ENCODE measurements around the gene PBRM1. TPM values are rescaled to one million over a fixed set of nuclear protein-coding genes. Genes with fewer than 3 reads are reported as not detected.

PBRM1 gene
- total and polyA plus RNA-seq, 2 donors (not counting 1 experiment from before 2014, with no cell fraction given), result 37.2 to 97.3 TPM

GRCh38 chr3:52606373-52607085 lies 79.2 kb downstream of the PBRM1 start:
- Histone ChIP-seq H3K9me3 (ENCODE audit: control insufficient read depth, insufficient read depth, low read depth, low read length) (no peaks in the 10 kb centered on the region), H3K36me3 (ENCODE audit: control insufficient read depth, insufficient read depth, low read length) (peaks cover 7% of the 10 kb centered on the region), H3K79me2 (ENCODE audit: control insufficient read depth, insufficient read depth, low read length) (peaks cover 2% of the 10 kb centered on the region), H3K4me1 (ENCODE audit: control insufficient read depth, extremely low read depth, insufficient read depth, low read length) (no peaks in the 10 kb centered on the region), H3K27me3 (ENCODE audit: control insufficient read depth, insufficient read depth, low read length) (no peaks in the 10 kb centered on the region), H3K27ac (ENCODE audit: insufficient read depth, low read length) (no peak overlapping the region), H3K4me2 (ENCODE audit: extremely low read depth, insufficient read depth, low read length) (no peak overlapping the region), H2AFZ (ENCODE audit: low read length) (no peak overlapping the region), H4K20me1 (ENCODE audit: control insufficient read depth, extremely low read depth, insufficient read depth, low read length) (peaks cover 2% of the 10 kb centered on the region), H3K4me3 (replicated peaks in 1 of 4; ENCODE audit: control extremely low read depth in 1 of 4, insufficient read depth in 1 of 4, low read depth in 3 of 4, low read length in 4 of 4) (no peak overlapping the region), H3K9ac (ENCODE audit: insufficient read depth, low read length) (no peak overlapping the region)
- TF ChIP-seq, protein P1, sequence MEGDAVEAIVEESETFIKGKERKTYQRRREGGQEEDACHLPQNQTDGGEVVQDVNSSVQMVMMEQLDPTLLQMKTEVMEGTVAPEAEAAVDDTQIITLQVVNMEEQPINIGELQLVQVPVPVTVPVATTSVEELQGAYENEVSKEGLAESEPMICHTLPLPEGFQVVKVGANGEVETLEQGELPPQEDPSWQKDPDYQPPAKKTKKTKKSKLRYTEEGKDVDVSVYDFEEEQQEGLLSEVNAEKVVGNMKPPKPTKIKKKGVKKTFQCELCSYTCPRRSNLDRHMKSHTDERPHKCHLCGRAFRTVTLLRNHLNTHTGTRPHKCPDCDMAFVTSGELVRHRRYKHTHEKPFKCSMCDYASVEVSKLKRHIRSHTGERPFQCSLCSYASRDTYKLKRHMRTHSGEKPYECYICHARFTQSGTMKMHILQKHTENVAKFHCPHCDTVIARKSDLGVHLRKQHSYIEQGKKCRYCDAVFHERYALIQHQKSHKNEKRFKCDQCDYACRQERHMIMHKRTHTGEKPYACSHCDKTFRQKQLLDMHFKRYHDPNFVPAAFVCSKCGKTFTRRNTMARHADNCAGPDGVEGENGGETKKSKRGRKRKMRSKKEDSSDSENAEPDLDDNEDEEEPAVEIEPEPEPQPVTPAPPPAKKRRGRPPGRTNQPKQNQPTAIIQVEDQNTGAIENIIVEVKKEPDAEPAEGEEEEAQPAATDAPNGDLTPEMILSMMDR (conservative IDR thresholded peaks at IDR 0.05 in 1 of 2, IDR thresholded peaks at IDR 0.05 in 1 of 2; ENCODE audit: low read depth in 1 of 2, low read length in 2 of 2), result no peak
- TF ChIP-seq EZH2 (IDR thresholded peaks at IDR 0.05; ENCODE audit: low read length, missing control alignments), result no peak
- peak; percentile 17 to 64 for DNase-seq (ENCODE audit: low read depth in 2 of 2)

DNA sequence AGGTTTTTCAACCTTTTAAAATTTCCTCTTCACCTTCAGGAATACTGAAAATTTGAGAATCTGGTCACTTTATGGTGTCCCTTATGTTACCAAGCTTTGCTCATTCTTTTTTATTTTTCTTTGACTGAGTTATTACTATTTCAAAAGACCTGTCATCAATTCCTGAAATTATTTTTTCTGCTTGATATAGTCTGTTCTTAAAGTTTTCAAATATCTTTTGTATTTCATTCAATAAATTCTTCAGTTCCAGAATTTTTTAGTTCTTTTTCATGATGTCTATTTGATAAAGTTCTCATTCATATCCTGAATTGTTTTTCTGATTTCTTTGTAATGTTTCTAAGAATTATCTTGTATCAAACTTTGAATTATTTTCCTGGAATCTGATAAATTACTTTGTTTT lies 85.5 kb downstream of the PBRM1 start:
- no peak overlapping the region for H3K4me2 ChIP-seq (ENCODE audit: extremely low read depth, insufficient read depth, low read length)
- H3K9ac ChIP-seq (ENCODE audit: insufficient read depth, low read length), result no peak overlapping the region
- H3K4me3 ChIP-seq (replicated peaks in 1 of 4; ENCODE audit: control extremely low read depth in 1 of 4, insufficient read depth in 1 of 4, low read depth in 3 of 4, low read length in 4 of 4), result no peak overlapping the region
- H3K4me1 ChIP-seq (ENCODE audit: control insufficient read depth, extremely low read depth, insufficient read depth, low read length), result no peaks in the 10 kb centered on the region
- no peak for TF ChIP-seq EZH2 (IDR thresholded peaks at IDR 0.05; ENCODE audit: low read length, missing control alignments)
- TF ChIP-seq, protein P1 (conservative IDR thresholded peaks at IDR 0.05 in 1 of 2, IDR thresholded peaks at IDR 0.05 in 1 of 2; ENCODE audit: low read depth in 1 of 2, low read length in 2 of 2), result no peak
- H2AFZ ChIP-seq (ENCODE audit: low read length), result no peak overlapping the region
- H3K79me2 ChIP-seq (ENCODE audit: control insufficient read depth, insufficient read depth, low read length), result no peaks in the 10 kb centered on the region
- no peaks in the 10 kb centered on the region for H3K27me3 ChIP-seq (ENCODE audit: control insufficient read depth, insufficient read depth, low read length)
- H3K36me3 ChIP-seq (ENCODE audit: control insufficient read depth, insufficient read depth, low read length), result no peaks in the 10 kb centered on the region
- DNase-seq (ENCODE audit: low read depth in 2 of 2), result no peak
- no peak overlapping the region for H3K27ac ChIP-seq (ENCODE audit: insufficient read depth, low read length)
- no peaks in the 10 kb centered on the region for H3K9me3 ChIP-seq (ENCODE audit: control insufficient read depth, insufficient read depth, low read depth, low read length)
- no peaks in the 10 kb centered on the region for H4K20me1 ChIP-seq (ENCODE audit: control insufficient read depth, extremely low read depth, insufficient read depth, low read length)

DNA sequence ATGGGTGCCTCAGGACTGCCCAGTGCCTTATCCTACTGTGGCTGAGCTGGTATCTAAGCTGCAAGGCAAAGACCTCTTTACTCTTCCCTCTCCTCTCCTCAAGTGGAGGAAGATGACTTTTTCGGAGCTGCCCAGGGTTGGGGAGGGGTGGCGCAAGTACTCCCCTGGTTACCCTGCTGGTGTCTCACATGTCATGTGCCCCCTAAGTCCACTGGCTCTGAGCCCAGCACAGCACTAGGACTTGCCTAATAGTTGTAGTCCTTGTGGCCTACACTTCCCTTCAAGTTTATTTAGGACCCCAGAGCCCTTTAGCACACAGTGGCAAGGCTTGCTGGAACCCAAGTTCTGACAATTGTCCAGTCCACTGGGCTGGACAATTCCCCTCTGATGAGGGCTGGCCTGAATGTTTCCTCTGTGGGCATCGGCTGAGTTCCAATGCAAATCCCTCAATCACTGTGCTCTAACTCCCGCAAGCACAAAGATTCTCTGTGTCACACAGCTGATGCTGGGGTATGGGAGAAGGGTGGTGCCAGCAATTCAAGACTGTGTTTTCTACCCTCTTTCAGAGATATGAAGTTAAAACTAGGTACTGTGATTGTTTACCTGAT lies 89.0 kb downstream of the PBRM1 start:
- Histone ChIP-seq H3K27ac (ENCODE audit: insufficient read depth, low read length) (no peak overlapping the region), H3K4me3 (replicated peaks in 1 of 4; ENCODE audit: control extremely low read depth in 1 of 4, insufficient read depth in 1 of 4, low read depth in 3 of 4, low read length in 4 of 4) (no peak overlapping the region), H3K4me2 (ENCODE audit: extremely low read depth, insufficient read depth, low read length) (no peak overlapping the region), H3K9ac (ENCODE audit: insufficient read depth, low read length) (no peak overlapping the region), H3K9me3 (ENCODE audit: control insufficient read depth, insufficient read depth, low read depth, low read length) (no peaks in the 10 kb centered on the region), H3K27me3 (ENCODE audit: control insufficient read depth, insufficient read depth, low read length) (no peaks in the 10 kb centered on the region), H4K20me1 (ENCODE audit: control insufficient read depth, extremely low read depth, insufficient read depth, low read length) (no peaks in the 10 kb centered on the region), H3K4me1 (ENCODE audit: control insufficient read depth, extremely low read depth, insufficient read depth, low read length) (no peaks in the 10 kb centered on the region), H3K79me2 (ENCODE audit: control insufficient read depth, insufficient read depth, low read length) (no peaks in the 10 kb centered on the region), H3K36me3 (ENCODE audit: control insufficient read depth, insufficient read depth, low read length) (no peaks in the 10 kb centered on the region), H2AFZ (ENCODE audit: low read length) (no peak overlapping the region)
- DNase-seq (ENCODE audit: low read depth in 2 of 2), result no peak
- TF ChIP-seq, protein P1 (conservative IDR thresholded peaks at IDR 0.05 in 1 of 2, IDR thresholded peaks at IDR 0.05 in 1 of 2; ENCODE audit: low read depth in 1 of 2, low read length in 2 of 2), result no peak
- TF ChIP-seq EZH2 (IDR thresholded peaks at IDR 0.05; ENCODE audit: low read length, missing control alignments), result no peak

Data from fibroblast of lung (primary cell).